ENCODE results near the gene HEXB. TPM values are rescaled to one million over a fixed set of nuclear protein-coding genes. Genes with fewer than 3 reads are reported as not detected.

Gene HEXB
- total RNA-seq, 1 donor from 2014 or later = 220 TPM

DNA sequence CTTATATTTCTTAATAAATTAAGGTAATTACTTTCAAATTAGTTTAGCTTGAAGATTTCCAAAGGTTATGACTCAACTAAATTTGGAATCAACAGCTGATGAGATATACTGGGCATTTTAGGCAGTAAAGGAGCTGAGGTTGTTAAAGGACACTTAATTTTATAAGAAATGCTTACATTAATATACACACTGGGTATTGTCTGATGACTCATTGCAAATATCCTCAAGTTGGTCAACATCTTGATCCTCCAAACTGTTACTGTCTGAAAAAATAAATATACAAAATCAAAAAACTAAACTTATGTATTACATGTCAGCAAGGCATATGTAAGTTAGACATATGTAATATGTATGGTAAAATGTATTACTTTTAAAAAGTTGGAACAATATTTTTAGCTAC, 78.5 kb downstream of the HEXB start:
- FAIRE-seq = no peak
- Histone ChIP-seq H3K36me3 (ENCODE audit: control insufficient read depth, insufficient read depth, low read length) (no peaks in the 10 kb centered on the region), H3K4me3 (ENCODE audit: low read depth, low read length) (no peak overlapping the region), H3K27me3 (ENCODE audit: control insufficient read depth, insufficient read depth, low read length) (no peaks in the 10 kb centered on the region)
- TF ChIP-seq, protein P1, sequence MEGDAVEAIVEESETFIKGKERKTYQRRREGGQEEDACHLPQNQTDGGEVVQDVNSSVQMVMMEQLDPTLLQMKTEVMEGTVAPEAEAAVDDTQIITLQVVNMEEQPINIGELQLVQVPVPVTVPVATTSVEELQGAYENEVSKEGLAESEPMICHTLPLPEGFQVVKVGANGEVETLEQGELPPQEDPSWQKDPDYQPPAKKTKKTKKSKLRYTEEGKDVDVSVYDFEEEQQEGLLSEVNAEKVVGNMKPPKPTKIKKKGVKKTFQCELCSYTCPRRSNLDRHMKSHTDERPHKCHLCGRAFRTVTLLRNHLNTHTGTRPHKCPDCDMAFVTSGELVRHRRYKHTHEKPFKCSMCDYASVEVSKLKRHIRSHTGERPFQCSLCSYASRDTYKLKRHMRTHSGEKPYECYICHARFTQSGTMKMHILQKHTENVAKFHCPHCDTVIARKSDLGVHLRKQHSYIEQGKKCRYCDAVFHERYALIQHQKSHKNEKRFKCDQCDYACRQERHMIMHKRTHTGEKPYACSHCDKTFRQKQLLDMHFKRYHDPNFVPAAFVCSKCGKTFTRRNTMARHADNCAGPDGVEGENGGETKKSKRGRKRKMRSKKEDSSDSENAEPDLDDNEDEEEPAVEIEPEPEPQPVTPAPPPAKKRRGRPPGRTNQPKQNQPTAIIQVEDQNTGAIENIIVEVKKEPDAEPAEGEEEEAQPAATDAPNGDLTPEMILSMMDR (IDR thresholded peaks at IDR 0.05; ENCODE audit: insufficient read depth, low read length, severe bottlenecking) = no peak
- peak; percentile 63 for DNase-seq (ENCODE audit: low read depth)

DNA sequence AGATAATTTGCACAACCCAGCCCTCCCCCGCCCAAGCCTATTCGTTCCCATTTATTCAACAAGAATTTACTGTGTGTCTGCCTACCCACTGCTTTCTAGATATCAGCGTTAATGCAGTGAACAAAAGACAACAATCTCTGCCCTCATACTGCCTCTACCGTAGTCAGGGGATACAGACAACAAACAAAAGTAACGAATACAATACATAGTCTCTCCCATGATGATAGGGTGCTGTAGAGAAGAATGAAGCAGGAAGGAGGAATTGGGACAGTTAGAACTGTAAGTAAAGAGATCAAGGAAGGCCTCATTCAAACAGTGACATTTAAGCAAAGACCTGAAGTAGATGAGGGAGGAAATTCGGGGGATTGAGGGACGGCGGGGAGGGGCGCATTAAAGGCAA, 80.2 kb downstream of the HEXB start:
- no peaks in the 10 kb centered on the region for H3K27me3 ChIP-seq (ENCODE audit: control insufficient read depth, insufficient read depth, low read length)
- DNase-seq (ENCODE audit: low read depth) (peak; percentile 27), FAIRE-seq (no peak)
- TF ChIP-seq, protein P1 (IDR thresholded peaks at IDR 0.05; ENCODE audit: insufficient read depth, low read length, severe bottlenecking) = no peak
- H3K4me3 ChIP-seq (ENCODE audit: low read depth, low read length) = no peak overlapping the region
- H3K36me3 ChIP-seq (ENCODE audit: control insufficient read depth, insufficient read depth, low read length) = no peaks in the 10 kb centered on the region

DNA sequence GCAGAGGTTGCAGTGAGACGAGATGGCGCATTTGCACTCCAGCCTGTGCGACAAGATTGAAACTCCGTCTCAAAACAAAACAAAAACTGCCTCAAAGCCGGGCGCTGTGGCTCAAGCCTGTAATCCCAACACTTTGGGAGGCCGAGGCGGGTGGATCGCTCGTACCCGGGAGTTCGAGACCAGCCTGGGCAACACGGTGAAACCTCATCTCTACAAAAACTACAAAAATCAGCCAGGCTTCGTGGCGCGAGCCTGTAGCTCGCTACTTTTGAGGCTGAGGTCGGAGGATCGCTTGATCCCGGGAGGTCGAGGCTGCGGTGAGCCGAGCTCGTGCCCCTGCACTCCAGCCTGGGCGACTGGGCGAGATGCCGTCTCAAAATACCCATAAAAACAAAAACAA, 80.9 kb downstream of the HEXB start:
- DNase-seq (ENCODE audit: low read depth) (no peak), FAIRE-seq (no peak)
- peaks cover 1% of the 10 kb centered on the region for H3K36me3 ChIP-seq (ENCODE audit: control insufficient read depth, insufficient read depth, low read length)
- H3K27me3 ChIP-seq (ENCODE audit: control insufficient read depth, insufficient read depth, low read length) = no peaks in the 10 kb centered on the region
- H3K4me3 ChIP-seq (ENCODE audit: low read depth, low read length) = peak overlapping the region; percentile 64
- TF ChIP-seq, protein P1 (IDR thresholded peaks at IDR 0.05; ENCODE audit: insufficient read depth, low read length, severe bottlenecking) = no peak

DNA sequence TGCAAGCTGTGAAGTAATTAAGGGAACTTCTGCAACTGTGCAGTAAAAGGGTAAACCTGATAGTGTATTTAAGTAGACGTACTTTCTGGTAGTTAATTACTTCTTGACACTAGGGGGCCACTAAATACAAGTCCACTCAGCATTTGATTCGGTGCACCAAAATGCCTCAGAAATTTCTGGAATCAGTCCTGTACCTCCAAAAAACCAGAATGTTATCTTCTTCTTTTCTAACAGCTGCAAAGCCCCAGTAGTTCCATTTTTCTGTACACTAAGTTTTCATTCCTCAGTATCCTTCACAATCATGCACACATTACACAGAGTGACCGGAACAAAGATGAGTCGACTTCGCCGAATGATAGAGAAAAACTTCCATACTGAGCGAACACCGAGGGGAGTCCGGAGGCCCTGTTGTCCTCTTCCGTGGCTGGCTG, 81.4 kb downstream of the HEXB start:
- peaks cover 1% of the 10 kb centered on the region for H3K36me3 ChIP-seq (ENCODE audit: control insufficient read depth, insufficient read depth, low read length)
- TF ChIP-seq, protein P1 (IDR thresholded peaks at IDR 0.05; ENCODE audit: insufficient read depth, low read length, severe bottlenecking) = peak; percentile 29
- H3K27me3 ChIP-seq (ENCODE audit: control insufficient read depth, insufficient read depth, low read length) = no peaks in the 10 kb centered on the region
- FAIRE-seq = no peak
- H3K4me3 ChIP-seq (ENCODE audit: low read depth, low read length) = peak overlapping the region; percentile 64
- DNase-seq (ENCODE audit: low read depth) = peak; percentile 58

DNA sequence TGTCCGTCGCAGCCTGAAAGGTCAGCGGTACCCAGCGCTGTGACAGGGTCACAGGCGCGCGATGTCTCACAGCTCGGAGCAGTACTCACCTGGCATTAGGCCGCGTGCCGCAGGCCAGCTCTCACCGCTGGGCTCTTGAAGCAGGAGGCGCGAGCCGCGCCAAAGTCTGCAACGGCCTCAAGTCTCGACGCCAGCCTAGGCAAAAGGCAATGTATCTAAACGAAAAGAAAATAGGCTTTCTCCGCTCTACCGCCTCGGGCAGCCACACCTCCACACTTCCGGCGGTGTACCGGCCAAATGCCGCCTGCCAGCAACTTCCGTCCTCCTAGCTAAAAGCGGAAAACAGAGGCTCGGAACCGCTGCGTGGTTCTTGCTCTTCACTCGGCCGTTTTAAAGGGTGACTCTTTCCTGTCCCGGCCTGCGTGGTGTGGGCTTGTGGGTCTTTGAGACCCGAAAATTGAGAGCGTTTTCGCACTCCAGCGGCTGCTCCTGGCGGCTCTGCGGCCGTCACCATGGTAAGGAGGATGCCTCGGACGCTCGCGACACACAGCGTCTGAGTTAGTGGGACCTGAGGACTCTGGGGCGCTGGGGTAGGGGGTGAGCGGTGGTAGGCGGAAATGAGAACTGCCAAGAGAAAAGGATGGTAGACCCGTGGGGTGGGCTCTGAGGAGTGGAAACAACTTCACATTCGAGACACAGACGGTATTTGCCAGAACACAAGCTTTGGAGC, 82.0 kb downstream of the HEXB start, which contains the start of the genes GFM2 and NSA2:
Gene GFM2 (minus strand): TSS at position 269 of the 730 bp plus-strand sequence. CDS start 3,375 bp downstream, outside the sequence.
Gene NSA2 (plus strand): TSS at position 401 of the 730 bp plus-strand sequence. CDS start 112 bp downstream, at position 513.
- Histone ChIP-seq H3K36me3 (ENCODE audit: control insufficient read depth, insufficient read depth, low read length) (peaks cover 1% of the 10 kb centered on the region), H3K27me3 (ENCODE audit: control insufficient read depth, insufficient read depth, low read length) (no peaks in the 10 kb centered on the region), H3K4me3 (ENCODE audit: low read depth, low read length) (peak within 1 kb of the TSS; percentile 64)
- peak; percentile 84 for DNase-seq (ENCODE audit: low read depth)
- peak; percentile 73 for FAIRE-seq
- TF ChIP-seq, protein P1 (IDR thresholded peaks at IDR 0.05; ENCODE audit: insufficient read depth, low read length, severe bottlenecking) = no peak

Data from bronchial epithelial cell (primary cell).